Muscle of back (tissue), 11 donors: ENCODE results near the gene SET. TPM values are rescaled to one million over a fixed set of nuclear protein-coding genes. Genes with fewer than 3 reads are reported as not detected.
"Not testable (repeated sequence)": the region's sequence is repeated elsewhere in the genome, so short reads cannot be mapped to it uniquely, and the experiment has no call there.

Experiments
- DNase-seq, 3 donors: peaks; one replicate each; pipeline versions ENCODE4 v3.0.0 to v3.0.0-alpha.2; 2013
- polyA plus RNA-seq, 10 donors: library from polyadenylated mRNA; unstranded; fragments of 120-200 nt; gene quantifications; one replicate each; pipeline ENCODE4 v1.2.1, GENCODE V29; 2013; ENCODE audit not compliant: insufficient read length in 10 of 10

The SET gene
- polyA plus RNA-seq, 10 donors, result 283 to 402 (median 330) TPM

DNA sequence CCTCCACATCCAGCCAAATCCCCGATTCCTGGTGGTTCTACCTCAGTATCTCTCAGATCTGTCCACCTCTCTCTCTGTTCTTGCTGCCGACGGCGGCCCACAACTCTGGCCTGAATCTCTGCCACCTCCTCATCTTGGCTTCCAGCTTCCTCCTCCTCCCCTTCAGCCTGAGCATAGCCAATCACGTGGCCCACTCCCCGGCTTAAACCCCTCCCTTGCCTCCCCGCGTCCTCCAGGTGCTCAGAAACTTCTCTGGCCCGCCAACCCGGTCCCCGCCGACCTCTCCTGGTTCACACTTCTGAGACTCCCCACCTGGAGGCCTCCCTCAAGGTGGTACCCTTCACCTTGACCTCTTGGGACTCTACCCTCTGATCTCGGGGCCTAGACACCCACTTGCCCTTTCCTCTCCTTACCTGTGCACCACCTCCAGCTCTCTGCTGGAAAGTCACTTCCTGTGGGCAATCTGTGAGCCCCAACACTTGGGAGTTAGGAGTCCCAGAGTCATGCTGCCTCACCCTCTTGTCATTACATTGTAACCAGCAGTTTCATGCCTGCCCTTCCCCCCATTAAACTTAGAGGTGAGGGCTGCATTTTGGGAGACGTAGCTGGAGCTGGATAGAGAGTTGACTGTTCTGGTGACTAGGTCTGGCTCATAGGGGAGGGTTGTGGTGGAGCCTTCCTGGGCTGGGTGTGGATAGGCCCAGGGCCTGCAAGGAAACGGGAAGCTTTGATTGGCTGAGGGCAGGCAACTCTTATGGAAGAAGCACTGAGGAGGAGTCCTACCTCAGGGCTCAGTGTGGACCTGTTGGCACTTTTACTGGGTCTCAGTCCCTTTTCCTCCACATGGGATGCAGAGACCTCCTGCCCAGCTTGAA lies 4.5 kb upstream of the SET start:
- DNase-seq, result peak; percentile 61 to 91 (median 84)

DNA sequence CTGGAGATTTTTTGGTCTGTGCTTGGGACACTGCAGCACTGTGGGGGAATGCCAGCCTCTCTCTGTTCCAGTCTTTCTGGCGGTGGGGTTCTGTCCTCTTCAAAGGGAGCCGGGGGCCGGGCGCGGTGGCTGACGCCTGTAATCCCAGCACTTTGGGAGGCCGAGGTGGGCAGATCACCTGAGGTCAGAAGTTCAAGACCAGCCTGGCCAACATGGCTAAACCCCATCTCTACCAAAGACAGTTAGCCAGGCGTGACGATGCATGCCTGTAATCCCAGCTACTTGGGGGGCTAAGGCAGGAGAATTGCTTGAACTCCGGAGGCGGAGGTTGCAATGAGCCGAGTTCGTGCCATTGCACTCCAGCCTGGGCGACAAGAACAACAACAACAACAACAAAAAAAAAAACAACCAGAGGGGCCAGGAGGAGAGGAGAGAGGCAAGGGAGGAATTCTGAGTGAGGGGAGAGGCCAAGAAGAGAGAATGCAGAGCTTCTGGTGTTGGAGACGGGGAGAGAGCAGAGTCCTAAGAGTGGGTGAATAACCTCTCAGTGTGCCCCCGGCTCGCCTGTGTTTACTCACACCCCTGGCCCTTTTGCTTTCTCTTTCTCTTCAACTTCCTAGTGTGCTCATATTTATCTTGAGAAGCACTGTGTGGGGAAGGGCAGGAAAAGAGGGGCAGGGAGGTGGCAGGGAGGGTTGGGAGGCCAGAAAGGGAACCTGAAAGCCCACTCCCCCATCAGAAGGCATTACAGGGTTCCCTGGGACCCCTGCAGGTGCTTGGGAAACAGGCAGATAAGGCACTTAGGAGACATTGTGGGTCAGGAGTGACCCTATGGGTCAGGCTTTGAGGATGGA lies 3.2 kb upstream of the SET start:
- DNase-seq, result no peak

DNA sequence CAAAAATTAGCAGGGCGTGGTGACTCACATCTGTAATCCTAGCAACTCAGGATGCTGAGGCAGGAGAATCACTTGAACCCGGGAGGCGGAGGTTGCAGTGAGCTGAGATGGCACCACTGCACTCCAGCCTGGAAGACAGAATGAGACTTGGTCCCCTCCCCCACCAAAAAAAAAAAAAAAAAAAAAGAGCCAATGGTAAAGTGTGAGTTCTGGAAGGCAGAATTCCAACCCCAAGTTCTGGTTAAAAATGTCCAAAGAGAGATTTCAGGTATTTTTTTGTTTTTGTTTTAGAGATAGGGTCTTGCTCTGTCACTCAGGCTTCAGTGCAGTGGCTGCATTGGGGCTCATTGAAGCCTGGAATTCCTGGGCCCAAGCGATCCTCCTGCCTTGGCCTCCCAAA lies 1.6 kb upstream of the SET start:
- no peak for DNase-seq

DNA sequence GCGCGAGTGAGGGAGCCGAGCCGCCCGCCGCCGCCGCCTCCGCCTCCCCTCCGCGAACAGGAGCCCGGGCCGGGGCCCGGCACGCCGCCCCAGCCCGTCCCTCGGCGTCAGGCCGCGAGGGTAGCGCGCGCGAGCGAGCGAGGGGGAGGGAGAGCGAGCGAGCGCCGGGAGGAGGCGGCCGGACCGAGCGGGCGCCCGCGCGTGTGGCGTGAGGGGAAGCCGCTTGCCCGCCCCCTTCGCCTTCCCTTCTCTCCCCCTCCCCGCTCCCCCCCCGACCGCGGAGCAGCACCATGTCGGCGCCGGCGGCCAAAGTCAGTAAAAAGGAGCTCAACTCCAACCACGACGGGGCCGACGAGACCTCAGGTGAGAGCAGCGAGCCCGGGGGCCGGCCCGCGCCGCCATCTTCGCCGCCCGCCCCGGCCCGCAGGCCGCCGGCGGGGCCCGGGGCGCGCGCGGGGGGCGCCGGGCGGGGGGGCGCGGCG lies 312 bp downstream of the SET start:
- DNase-seq, result peak in 1 of 3 donors; percentile 79

DNA sequence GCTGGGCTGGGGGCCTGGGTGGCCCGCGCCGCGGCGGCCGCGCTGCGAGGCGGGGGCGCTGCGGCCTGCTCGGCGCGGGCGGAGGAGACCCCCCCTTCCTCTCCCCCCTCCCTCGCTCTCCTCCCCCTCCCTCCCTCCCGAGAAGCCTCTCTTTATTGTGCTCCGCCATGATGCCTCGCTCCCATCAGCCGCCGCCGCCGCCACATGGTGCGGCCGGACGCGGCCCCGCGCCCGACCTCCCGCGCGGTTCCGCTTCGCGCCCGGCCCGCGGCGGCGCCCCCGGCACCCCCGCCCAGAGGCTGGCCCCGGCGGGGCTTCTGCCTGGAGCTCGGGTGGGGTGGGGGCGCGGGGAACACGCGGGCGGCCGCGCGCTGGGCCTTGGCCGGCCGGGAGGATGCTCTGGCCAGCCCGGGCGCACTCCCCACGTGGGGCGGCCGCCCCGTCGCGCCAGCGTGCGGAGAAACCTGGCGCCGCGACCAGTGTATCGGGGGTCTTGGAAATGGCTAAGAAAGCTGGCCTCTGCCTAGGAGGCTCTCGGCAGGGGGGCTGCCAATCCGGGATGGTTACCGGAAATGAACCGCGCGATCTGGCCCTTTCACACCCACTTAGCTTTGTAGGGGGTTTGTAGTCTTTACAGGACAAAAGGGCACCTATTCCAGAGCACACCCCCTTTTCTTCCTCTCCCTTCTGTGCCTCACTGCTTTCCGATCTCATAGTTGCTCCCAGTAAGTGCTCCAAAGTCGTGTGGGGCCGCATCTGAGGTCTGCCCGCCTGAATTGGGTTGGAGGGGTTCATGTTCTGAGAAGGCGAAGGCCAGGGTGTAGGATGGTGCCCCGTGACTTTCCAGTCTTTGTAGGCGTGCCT lies 1.0 kb downstream of the SET start:
- peak; percentile 36 to 69 (median 66) for DNase-seq

DNA sequence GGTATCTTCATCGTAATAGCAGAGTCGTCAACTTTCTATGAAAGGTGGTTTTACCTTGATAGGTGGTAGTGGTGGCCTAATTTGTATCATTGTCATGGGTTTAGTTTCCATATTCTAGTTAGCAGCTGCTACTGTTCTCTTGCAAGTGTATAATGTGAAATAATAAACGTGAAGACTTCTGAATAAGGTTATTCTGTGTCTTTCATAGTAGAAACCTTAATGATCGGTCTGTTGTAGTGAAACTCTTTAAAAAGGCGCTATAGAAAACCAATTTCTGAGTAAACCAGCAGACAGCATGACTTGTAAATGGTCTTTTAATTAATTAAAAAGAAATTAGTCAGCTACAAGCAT lies 1.6 kb downstream of the SET start:
- no peak for DNase-seq

DNA sequence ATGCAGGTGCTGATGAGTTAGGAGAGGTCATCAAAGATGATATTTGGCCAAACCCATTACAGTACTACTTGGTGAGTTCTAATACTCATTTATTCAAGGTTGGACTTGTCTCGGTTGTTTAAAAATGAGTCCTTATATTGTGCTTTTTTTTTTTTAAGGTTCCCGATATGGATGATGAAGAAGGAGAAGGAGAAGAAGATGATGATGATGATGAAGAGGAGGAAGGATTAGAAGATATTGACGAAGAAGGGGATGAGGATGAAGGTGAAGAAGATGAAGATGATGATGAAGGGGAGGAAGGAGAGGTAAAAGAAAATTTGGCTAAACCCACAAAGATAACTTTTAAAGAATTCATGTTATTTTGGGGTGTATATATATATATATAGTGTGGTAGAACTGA lies 4.7 kb downstream of the SET start:
- DNase-seq, result not testable (repeated sequence)

DNA sequence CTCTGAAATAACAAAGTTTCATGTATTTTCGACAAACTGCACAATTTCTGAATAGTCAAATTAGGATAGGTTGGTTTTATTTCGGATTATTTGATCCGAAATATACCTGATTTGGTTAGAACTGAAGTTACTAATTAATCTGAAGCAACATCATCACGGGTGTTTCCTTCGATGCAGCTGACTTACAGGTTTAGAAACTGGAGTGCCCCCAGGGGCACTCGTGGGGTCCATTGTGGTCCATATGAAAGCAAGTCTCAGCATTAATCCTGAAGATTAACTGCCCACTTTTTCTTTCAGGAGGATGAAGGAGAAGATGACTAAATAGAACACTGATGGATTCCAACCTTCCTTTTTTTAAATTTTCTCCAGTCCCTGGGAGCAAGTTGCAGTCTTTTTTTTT lies 5.3 kb downstream of the SET start:
- no peak for DNase-seq

DNA sequence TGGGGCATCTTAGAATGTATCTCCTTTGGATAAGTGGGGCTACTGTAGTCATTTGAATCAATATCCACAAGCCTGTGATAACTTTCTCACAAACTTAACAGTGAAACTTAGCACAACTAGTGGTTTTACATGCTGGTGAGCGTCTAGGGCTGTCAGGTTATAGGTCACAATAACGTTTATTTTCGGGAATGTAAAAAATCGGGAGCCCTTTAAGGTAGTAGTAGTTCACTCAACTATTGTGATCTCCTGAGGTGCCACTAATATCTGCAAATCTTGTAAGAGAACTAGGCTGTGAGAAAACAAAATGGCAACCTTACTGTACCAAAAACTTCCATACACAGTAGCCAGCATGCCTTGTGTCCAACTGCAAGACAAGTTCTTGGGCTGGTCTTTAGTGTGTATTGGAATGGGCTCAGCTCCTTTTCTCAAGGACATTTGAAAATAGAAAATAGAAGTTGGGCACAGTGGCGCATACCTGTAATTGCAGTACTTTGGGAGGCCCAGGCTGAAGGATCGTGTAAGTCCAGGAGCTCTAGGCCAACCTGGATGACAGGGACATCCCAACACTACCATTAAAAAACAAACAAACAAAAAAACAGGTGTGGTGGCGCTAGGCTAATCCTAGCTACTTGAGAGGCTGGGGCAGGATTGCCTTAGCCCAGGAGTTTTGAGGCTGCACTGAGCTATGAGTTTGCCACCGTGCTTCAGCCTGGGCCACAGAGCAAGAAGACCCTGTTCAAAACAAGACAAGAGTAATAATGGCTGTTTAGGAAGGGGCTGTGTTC lies 8.1 kb downstream of the SET start:
- no peak for DNase-seq

DNA sequence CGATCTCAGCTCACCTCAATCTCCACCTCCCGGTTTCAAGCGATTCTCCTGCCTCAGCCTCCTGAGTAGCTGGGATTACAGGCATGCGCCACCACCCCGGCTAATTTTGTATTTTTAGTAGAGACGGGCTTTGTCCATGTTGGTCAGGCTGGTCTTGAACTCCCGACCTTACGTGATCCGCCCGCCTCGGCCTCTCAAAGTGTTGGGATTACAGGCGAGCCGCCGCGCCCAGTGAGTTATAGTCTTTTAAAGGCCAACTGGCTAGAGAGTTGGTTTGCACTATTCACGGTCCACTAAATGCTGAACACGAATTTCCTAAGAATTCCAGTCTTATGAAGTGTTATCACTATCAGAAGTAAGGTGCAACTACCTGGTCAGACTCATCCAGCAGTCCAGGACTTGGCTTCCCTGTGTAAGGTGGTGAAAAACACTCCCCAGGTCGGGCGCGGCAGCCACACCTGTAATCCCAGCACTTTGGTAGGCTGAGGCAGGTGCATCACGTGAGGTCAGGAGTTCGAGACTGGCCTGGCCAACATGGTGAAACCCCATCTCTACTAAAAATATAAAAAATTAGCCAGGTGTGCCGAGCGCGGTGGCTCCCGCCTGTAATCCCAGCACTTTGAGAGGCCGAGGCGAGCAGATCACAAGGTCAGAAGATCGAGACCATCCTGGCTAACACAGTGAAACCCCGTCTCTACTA lies 10.2 kb downstream of the SET start:
- not testable (repeated sequence) for DNase-seq

DNA sequence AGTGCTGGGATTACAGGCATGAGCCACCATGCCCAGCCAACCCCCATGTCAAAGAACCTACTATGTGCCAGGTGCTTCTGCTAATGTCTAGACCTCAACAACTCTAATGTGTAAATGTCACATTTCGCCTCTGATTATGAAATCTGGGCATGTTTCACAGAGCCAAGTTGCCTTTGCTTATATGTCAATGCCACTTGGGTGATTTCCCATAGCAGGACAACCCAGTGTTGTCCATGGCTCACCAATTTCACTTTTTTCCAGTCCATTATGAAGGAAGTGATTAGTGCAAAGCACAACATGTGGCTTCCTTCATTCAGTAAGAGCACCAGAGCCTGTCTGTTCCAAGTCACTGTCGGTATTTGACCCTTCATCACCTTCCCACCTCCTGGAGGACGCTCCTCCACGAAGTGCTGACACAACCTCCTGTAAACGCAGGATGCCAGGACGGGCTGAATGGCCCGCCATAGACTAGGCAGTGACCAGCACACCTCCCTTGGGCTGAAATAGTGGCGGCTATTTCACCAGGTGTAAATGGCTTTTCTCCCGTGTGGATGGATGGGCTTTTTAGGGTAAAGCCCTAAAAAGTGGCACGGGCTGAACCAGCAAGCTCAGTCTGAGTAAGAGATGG lies 12.3 kb downstream of the SET start:
- DNase-seq, result no peak

DNA sequence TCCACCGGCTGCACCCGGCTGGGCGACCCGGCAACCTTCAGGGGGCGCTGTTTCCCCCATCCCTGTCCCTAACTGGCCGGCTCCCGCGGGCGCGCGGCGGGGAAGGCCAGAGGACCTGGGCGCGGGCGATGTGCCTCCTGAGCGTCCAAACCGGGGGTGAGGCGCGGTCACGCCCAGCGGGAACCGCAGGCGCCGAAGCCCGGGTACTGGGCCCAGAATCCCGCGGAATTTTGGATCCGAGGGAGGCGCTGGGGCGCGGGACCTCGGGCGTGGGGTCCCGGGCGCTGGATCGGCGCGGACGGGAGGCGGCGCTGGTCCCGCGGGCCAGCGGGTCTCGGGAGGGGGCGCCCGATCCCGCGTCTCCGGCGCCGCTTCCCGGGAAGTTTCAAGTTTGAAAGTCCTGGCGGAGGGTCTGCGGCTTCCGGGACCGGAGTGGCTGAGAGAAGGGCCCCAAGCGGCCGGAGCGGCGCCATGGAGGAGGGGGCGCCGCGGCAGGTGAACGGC lies 13.5 kb downstream of the SET start, which contains the start of gene PKN3:
Gene PKN3, plus strand, starts transcription at position 59 of the 504 bp plus-strand sequence. Its CDS starts 413 bp downstream, at position 472.
- peak; percentile 78 to 96 (median 88) for DNase-seq

DNA sequence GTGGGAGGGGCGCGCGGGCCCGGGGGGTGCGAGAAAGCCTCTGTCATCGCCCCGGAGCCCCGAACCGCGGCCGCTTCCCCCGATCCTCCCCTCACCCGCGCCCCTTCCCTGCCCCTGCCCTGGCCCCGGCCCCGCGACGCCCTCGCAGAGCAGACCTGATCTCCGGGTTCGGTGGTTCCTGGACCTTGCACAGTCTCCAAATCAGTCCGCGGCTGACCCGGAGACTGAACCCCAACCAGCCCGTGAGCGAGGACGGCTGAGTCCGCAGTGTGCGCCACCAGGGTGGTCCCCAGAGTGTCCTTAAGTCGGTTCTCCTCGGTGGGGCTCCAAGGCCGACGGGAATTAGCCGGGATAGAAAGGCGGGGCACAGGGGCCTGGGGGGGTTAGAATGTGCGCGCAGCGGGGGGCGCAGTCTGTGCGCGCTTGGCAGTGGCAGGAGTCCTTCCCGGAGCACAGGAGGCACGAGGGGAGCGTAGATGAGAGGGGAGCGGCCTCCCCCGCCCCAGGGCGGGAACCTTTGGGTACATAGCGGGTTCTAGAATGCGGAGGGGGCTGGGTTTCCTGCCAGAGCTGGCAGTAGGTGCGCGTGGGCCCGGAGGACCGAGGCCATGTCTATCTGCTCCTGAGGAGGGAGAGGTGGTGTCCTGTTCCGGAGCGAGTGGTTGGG lies 14.1 kb downstream of the SET start:
- DNase-seq, result peak in 1 of 3 donors; percentile 52

DNA sequence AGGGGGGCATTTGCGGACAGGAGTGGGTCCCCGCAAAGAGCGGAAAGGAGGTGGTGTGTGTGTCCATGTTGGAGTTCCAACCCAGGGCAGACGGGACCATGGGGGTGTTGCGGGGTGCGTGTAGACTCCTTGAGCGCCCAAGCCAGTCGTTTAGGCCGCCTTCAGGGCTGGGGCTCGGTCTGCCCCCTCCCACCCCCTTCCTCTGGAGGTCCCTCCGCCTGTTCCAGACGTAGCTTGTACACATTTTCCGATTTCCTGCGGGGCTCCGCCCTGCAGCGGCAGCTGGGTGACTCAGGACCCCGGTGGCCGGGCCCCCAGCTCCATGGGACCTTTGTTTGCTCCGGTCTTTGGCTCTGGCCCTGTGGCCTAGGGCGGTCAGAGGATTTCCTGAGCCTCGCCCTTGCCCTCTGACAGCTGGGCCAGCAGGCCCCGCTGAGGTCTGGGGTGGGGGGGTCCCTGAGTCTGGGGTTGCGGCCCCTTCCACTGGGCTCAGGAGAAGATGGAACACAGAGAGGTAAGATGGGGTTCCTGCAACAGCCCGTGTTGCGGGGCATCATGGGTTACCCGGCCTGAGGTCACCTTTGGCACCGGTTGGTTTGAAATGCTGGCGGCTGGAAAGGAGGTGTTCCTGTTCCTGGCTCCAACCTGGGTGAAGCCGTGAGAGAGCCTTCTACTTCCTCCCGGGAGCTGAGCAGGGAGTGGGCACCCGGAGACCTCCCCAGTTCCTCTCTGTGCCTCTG lies 14.8 kb downstream of the SET start:
- no peak for DNase-seq

DNA sequence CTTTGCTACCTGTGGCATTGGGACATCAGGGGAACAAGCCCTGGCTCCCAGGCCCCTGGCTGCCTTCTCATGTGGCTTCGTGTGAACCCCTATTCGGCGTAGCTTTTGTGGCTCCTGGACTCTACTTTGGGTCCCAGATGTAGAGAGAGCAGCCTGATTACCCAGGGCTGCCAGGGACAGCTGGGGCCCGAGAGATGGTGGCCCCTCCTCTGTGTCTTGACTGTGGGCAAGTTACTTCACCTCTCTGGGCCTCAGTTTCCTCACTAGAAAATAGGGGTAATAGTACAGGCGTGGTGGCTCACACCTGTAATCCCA lies 15.3 kb downstream of the SET start:
- no peak for DNase-seq

DNA sequence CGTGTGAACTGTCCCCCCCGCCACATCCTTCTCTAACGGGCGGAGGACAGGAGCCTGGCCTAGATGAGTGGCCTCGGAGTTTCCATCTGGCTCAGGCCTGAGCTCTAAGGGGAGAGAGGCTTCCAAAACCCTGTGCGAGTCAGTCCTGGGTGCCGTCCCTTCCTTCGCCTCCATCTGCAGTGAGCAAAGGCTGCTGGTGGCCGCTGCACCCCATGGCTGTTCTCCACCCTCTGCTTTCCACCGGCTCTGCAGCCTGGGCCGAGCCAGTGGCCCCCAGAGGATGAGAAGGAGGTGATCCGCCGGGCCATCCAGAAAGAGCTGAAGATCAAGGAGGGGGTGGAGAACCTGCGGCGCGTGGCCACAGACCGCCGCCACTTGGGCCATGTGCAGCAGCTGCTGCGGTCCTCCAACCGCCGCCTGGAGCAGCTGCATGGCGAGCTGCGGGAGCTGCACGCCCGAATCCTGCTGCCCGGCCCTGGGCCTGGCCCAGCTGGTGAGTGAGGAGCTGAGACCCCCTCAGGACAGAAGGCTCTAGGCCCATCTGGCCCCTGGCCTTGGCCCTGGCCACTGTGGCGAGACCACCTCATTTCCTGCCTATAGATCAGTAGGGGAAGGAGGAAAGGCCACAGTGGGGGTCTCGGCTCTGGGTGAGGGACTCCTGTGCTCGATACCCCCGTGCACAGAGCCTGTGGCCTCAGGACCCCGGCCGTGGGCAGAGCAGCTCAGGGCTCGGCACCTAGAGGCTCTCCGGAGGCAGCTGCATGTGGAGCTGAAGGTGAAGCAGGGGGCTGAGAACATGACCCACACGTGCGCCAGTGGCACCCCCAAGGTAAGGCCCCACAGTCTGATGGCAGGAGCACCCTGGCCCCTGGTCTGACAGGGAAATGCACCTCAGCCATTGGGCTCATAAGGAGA lies 16.3 kb downstream of the SET start:
- no peak for DNase-seq

DNA sequence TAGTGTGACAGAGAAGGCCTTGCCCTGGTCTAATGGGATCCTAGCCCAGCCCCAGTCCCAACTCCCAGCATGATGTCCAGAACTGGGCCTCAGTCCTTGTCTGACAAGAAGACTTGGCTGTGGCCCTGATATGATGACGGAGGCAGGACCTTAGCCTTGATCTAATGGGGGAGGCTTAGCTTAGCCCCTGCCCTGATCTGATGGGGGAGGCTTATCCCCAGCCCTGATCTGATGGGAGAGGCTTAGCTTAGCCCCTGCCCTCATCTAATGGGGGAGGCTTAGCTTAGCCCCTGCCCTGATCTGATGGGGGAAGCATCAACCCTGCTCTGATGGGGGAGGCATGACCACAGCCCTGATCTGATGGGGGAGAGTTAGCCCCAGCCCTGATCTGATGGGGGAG lies 17.0 kb downstream of the SET start:
- DNase-seq, result no peak
